Esophagus squamous epithelium (tissue), 5 donors: ENCODE results near the gene DMRTC2. TPM values are rescaled to one million over a fixed set of nuclear protein-coding genes. Genes with fewer than 3 reads are reported as not detected.
"Not testable (repeated sequence)": the region's sequence is repeated elsewhere in the genome, so short reads cannot be mapped to it uniquely, and the experiment has no call there.

ENCODE experiments used
- DNase-seq: peaks from one replicate; lab custom pipeline; 2025; lab: John Stamatoyannopoulos, UW
- H3K27ac ChIP-seq, 4 donors: fragments of 200-600 bp; sonication (generic); one replicate each; pipeline ENCODE4 v1.5.1; 2016 to 2019; ENCODE audit warnings: mild to moderate bottlenecking in 1 of 4
- H3K27me3 ChIP-seq, 4 donors: fragments of 200-600 bp; sonication (generic); 1 replicate in 3 of 4; 2 replicates in 1 of 4; pipeline versions ENCODE4 v1.5.1 to v1.6.0; 2017 to 2021; ENCODE audit warnings: antibody characterized with exemption in 1 of 4
- H3K36me3 ChIP-seq, 3 donors: fragments of 200-600 bp; sonication (generic); one replicate each; pipeline ENCODE4 v1.5.1; 2016 to 2019
- H3K4me1 ChIP-seq, 3 donors: fragments of 200-600 bp; sonication (generic); one replicate each; pipeline ENCODE4 v1.5.1; 2017 to 2019
- H3K4me3 ChIP-seq, 4 donors: fragments of 200-600 bp; sonication (generic); 1 replicate in 3 of 4; 2 replicates in 1 of 4; pipeline ENCODE4 v1.5.1; 2016 to 2019; ENCODE audit warnings: mild to moderate bottlenecking in 2 of 4, moderate library complexity in 1 of 4
- H3K9me3 ChIP-seq, 3 donors: fragments of 200-600 bp; sonication (generic); one replicate each; pipeline ENCODE4 v1.5.1; 2016 to 2019
- POLR2A ChIP-seq, 4 donors: fragments of 450-650 bp; IDR thresholded peaks; one replicate each; pipeline ENCODE4 v1.6.1; 2017; ENCODE audit warnings: antibody characterized with exemption in 4 of 4, mild to moderate bottlenecking in 4 of 4, moderate library complexity in 3 of 4
- WGBS, 2 donors: methylation state at CpG; one replicate each; pipeline ENCODE4 v1.1.5; 2018; 5-methylcytosine and 5-hydroxymethylcytosine counted together
- intact Hi-C: fragments of 100-400 bp; cut with DNase I; formaldehyde crosslinking; loops from one replicate; pipeline ENCODE4 v1.15.0; 2022
- total RNA-seq, 4 donors: library from RNA; depleted of rRNA; stranded (reverse); fragments of >200 nt; gene quantifications; one replicate each; pipeline ENCODE4 v1.1.0, GENCODE V29; 2016
- TF ChIP-seq, protein P1 (sequence below), 6 experiments: fragments of 450-650 bp in 4 of 6; fragments of 200-600 bp in 2 of 6; sonication (generic) in 2 of 6; IDR thresholded peaks; one replicate each; pipeline ENCODE4 v1.5.1; 2016 to 2019; ENCODE audit warnings: antibody characterized with exemption in 6 of 6, mild to moderate bottlenecking in 4 of 6, moderate library complexity in 4 of 6
- donor health status: DM: yes; HTN: yes; CAD: no.

Gene DMRTC2
- total RNA-seq, 4 donors from 2014 or later, result not detected

DNA sequence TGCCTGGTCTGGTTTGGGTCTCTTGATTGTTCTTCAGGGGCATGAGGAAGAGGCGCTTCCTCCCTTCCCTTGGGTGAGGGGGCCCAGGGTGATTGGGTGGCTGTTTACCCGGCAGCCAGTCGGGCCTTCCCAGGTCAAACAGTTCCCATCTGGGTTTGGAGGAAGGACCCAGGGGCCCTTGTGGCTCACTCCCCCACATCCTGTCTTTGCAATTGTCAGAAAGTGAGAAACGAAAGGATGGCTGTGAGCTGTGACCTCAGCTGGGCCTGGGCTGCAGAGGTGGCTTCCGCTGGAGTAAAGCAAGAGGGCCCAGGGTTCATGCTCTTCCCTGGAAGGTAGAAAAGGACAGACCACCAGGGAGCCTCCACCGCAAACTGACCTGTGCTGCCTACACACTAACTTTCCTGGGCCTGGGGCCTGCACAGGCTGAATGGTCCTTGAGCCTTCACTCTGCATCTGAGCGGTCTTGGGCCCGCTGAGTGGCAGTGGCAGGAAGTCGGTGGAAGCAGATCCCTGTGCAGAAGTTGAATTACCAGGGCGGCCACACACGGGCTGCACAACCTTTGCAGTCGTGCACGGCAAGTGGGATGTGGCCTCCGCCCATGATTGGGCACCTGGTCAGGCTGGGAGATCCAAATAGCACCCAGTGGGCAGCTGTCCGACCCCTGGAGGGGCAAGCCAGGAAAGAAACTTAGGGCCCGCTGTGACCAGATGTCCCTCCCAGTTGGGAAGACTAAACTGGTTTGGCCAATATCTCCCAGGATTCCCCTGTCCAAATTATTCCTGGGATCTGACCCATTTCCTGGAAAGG lies 26.9 kb downstream of the DMRTC2 start:
- peak overlapping the region in 2 of 4 donors; percentile 40 to 46 for H3K27ac ChIP-seq
- no peak for DNase-seq
- TF ChIP-seq POLR2A (IDR thresholded peaks at IDR 0.05), result no peak
- TF ChIP-seq, protein P1, sequence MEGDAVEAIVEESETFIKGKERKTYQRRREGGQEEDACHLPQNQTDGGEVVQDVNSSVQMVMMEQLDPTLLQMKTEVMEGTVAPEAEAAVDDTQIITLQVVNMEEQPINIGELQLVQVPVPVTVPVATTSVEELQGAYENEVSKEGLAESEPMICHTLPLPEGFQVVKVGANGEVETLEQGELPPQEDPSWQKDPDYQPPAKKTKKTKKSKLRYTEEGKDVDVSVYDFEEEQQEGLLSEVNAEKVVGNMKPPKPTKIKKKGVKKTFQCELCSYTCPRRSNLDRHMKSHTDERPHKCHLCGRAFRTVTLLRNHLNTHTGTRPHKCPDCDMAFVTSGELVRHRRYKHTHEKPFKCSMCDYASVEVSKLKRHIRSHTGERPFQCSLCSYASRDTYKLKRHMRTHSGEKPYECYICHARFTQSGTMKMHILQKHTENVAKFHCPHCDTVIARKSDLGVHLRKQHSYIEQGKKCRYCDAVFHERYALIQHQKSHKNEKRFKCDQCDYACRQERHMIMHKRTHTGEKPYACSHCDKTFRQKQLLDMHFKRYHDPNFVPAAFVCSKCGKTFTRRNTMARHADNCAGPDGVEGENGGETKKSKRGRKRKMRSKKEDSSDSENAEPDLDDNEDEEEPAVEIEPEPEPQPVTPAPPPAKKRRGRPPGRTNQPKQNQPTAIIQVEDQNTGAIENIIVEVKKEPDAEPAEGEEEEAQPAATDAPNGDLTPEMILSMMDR (IDR thresholded peaks at IDR 0.05), result no peak
- peaks cover 21 to 62% (median 35%) of the 10 kb centered on the region in 3 donors for H3K36me3 ChIP-seq
- no peaks in the 10 kb centered on the region for H3K9me3 ChIP-seq
- 59% methylated on average over 6 of the region's 16 CpGs; no CpG with 5 or more reads in 1 of the 2 donors for WGBS, 2 donors
- H3K27me3 ChIP-seq, result no peaks in the 10 kb centered on the region
- H3K4me3 ChIP-seq, result no peak overlapping the region
- intact Hi-C loops, result loop anchor here (10.0 kb wide), 1 partner anchor 83 kb away; the partner anchor contains the start of gene RABAC1
- H3K4me1 ChIP-seq, result peaks cover 0 to 66% (median 10%) of the 10 kb centered on the region in 3 donors

DNA sequence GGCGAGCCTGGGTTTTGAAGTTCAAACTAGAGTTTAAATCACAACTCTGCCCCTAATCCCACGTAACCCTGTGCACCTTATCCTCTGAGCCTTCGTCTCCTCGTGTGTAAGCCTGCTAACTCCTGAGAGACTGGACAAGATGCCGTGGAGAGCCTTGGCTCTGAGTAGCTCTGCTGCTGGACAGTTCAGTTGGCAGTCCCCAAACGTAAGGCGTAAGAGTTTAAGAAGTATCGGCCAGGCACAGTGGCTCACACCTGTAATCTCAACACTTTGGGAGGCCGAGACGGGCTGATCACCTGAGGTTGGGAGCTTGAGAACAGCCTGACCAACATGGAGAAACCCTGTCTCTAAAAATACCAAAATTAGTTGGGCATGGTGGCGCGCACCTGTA lies 27.5 kb downstream of the DMRTC2 start:
- Histone ChIP-seq H3K4me3 (no peak overlapping the region), H3K36me3 (peaks cover 21 to 56% (median 29%) of the 10 kb centered on the region in 3 donors), H3K9me3 (no peaks in the 10 kb centered on the region), H3K27me3 (no peaks in the 10 kb centered on the region), H3K4me1 (peaks cover 0 to 66% (median 10%) of the 10 kb centered on the region in 3 donors), H3K27ac (peak overlapping the region in 2 of 4 donors; percentile 40 to 46)
- TF ChIP-seq POLR2A (IDR thresholded peaks at IDR 0.05), result no peak
- no peak for DNase-seq
- WGBS, 2 donors, result 76 to 82% methylated on average over 6 of the region's 12 CpGs
- intact Hi-C loops, result loop anchor here (10.0 kb wide), 1 partner anchor 82 kb away; the partner anchor contains the start of gene RABAC1

DNA sequence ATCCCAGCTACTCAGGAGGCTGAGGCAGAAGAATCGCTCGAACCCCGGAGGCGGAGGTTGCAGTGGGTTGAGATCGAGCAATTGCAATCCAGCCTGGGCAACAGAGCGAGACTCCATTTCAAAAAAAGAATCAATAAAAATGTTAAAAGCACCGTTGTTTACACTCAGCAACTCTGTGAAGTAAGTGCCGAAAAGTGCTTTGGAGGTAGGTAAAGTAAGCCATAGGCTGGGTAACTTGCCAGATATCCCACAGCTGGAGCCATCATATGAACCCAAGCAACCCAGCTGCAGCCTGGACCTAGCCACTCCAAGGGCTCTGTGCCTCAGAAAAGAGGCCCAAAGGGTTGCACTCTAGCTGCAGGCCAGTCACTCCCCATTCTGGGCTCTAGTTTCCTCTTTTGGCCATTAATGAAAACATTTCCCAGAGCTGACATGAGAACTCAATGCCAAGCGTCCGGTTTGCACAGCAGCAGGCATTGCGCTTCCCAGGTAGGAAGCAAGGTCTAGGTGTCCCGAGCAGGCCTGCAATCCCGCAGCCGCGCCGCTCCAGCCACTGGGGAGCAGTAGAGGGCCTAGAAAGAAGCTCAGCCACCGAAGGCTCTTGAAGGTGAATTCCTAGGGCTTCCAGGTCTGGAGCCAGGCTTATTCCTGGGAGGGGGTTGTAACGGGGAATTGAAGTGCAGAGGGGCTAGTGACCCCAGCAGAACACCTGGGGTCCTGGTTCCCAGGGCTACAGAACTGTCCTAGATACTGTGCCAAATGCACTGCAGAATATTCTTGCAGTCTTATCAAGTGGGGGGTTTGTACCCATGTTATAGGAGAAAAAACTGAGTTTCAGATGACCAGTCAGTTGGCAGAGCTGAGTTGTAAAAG lies 28.2 kb downstream of the DMRTC2 start:
- H3K27ac ChIP-seq, result peak overlapping the region in 2 of 4 donors; percentile 40 to 46
- no peak for DNase-seq
- intact Hi-C loops, result loop anchor here (10.0 kb wide), 1 partner anchor 82 kb away; the partner anchor contains the start of gene RABAC1

DNA sequence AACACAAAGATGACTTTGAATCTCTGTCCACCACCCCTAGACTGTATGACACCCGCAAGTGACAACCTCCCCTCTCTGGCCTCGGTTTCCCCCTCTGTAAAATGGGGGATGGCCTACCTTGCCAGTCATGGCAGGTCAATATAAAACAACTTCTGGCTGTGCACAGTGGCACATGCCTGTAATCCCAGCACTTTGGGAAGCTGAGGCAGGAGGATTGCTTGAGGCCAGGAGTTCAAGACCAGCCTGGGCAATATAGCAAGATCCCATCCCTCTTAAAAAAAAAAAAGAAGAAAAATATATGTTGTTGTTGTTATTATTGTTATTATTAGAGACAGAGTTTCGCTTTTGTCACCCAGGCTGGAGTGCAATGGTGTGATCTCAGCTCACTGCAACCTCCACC lies 31.1 kb downstream of the DMRTC2 start:
- H3K4me1 ChIP-seq, result peaks cover 0 to 40% (median 4%) of the 10 kb centered on the region in 3 donors
- intact Hi-C loops, result loop anchor here (10.0 kb wide), 1 partner anchor 79 kb away; the partner anchor contains the start of gene RABAC1
- 77 to 85% methylated on average over 3 of the region's 3 CpGs for WGBS, 2 donors

More for the DNA sequence above, 28.2 kb downstream of the DMRTC2 start:
- TF ChIP-seq, protein P1 (IDR thresholded peaks at IDR 0.05), result peak; percentile 39 to 74 (median 68)
- no peak for TF ChIP-seq POLR2A (IDR thresholded peaks at IDR 0.05)
- no peak overlapping the region for H3K4me3 ChIP-seq
- 44 to 87% methylated on average over 8 to 18 of the region's 18 CpGs for WGBS, 2 donors
- peaks cover 21 to 49% (median 26%) of the 10 kb centered on the region in 3 donors for H3K36me3 ChIP-seq
- H3K4me1 ChIP-seq, result peaks cover 0 to 66% (median 10%) of the 10 kb centered on the region in 3 donors
- H3K9me3 ChIP-seq, result no peaks in the 10 kb centered on the region
- no peaks in the 10 kb centered on the region for H3K27me3 ChIP-seq

DNA sequence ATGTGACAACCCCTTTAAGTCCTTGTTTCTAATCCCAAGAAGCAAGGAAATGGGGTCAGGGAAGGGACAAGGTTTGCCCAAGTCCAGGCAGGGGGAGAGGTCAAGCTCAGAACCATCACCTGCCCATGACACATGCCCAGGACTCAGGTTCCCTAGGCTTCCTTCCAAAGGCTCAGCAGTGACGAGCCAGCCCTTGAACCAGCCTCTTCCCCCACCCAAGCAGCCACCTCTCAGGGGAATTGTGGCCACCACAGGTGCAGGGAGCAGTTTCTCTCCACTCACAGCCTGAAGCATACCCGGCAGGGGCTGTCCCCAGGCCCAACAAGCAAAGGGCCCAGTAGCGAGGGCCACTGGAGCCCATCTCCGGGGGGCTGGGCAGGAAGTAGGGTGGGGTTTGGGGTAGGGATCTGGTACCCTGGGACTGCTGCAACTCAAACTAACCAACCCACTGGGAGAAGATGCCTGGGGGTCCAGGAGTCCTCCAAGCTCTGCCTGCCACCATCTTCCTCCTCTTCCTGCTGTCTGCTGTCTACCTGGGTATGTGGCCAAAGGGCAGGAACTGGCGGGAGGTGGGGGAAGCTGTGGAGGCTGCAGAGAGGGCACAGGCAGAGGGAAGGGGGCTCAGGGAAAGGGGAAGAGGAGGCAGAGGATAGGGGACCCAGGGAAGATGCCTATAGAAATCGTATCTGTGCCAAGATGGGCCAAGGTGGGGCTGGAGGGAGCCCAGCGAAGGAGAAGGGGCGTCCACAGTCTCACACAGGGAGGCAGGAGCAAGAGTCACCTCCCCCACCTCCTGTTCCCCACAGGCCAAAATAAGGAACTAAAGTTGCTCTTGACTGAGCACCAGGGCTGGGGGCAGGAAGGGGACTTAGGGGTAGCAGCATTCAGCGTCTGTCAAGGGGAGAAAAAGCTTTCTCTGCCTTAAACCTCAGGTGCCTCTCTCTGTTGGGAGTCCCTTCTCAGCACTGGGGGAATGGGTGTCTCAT lies 32.3 kb downstream of the DMRTC2 start, which contains the start of gene CD79A:
CD79A (plus strand) TSS at position 433 of the 986 bp plus-strand sequence; CDS start at position 459, 26 bp downstream.
- Histone ChIP-seq H3K27ac (peak within 1 kb of the TSS in 2 of 4 donors; percentile 62 to 67), H3K36me3 (peaks cover 0 to 8% (median 0%) of the 10 kb centered on the region in 3 donors), H3K4me1 (peaks cover 0 to 38% (median 5%) of the 10 kb centered on the region in 3 donors), H3K27me3 (no peaks in the 10 kb centered on the region), H3K4me3 (peak within 1 kb of the TSS in 2 of 4 donors; percentile 1 to 10), H3K9me3 (no peaks in the 10 kb centered on the region)
- no peak for DNase-seq
- TF ChIP-seq POLR2A (IDR thresholded peaks at IDR 0.05), result no peak
- TF ChIP-seq, protein P1 (IDR thresholded peaks at IDR 0.05), result no peak
- WGBS, 2 donors, result 43 to 81% methylated on average over 6 to 7 of the region's 9 CpGs
- intact Hi-C loops, result loop anchor here (10.0 kb wide), 1 partner anchor 78 kb away; the partner anchor contains the start of gene RABAC1

More for the DNA sequence above, 31.1 kb downstream of the DMRTC2 start:
- peaks cover 0 to 20% (median 4%) of the 10 kb centered on the region in 3 donors for H3K36me3 ChIP-seq
- H3K27me3 ChIP-seq, H3K4me3 ChIP-seq, DNase-seq, H3K9me3 ChIP-seq: not testable (repeated sequence)
- peak overlapping the region in 2 of 4 donors; percentile 62 to 67 for H3K27ac ChIP-seq
